Mucosa of gallbladder (tissue), 1 donor: Measurements from ENCODE around the gene CYP2F1. TPM values are rescaled to one million over a fixed set of nuclear protein-coding genes. Genes with fewer than 3 reads are reported as not detected.

ENCODE experiments used
- total RNA-seq: library from RNA; stranded (reverse); gene quantifications from one replicate; pipeline ENCODE4 v1.2.1, GENCODE V29; 2021
- donor health status: DM: no; HTN: no; CAD: no.

CYP2F1 gene
- total RNA-seq, 1 donor from 2014 or later = not detected

Other genes with a start within 250 kb of the CYP2F1 start
- 0.72 TPM for gene CYP2A7, start 232.2 kb upstream of the CYP2F1 start, total RNA-seq
- gene CYP2B6, start 123.2 kb upstream of the CYP2F1 start, total RNA-seq = 16.4 TPM
- 0.40 TPM for gene CYP2A13, start 26.0 kb upstream of the CYP2F1 start, total RNA-seq
- gene CYP2S1, start 78.8 kb downstream of the CYP2F1 start, total RNA-seq = 90.1 TPM
- gene AXL, start 104.8 kb downstream of the CYP2F1 start, total RNA-seq = 57.3 TPM
- 161 TPM for gene HNRNPUL1, start 149.9 kb downstream of the CYP2F1 start, total RNA-seq
- gene CCDC97, start 195.7 kb downstream of the CYP2F1 start, total RNA-seq = 26.2 TPM
- 47.1 TPM for gene TGFB1, start 239.5 kb downstream of the CYP2F1 start, total RNA-seq
- gene B9D2, start 249.7 kb downstream of the CYP2F1 start, total RNA-seq = 12.8 TPM